A673 (cell line): ENCODE results near the gene PTGFRN. TPM values are rescaled to one million over a fixed set of nuclear protein-coding genes. Genes with fewer than 3 reads are reported as not detected.

Source experiments
- BruUV-seq: library from RNA; stranded (reverse); fragments of 400-500 nt; replicated peaks from 2 replicates; lab custom pipeline; 2021; lab: Mats Ljungman, UMichigan
- CTCF ChIA-PET: fragments of 300-600 bp; sonication (Branson Sonifier 250); formaldehyde crosslinking; loops from one replicate; lab custom pipeline; 2022; ENCODE audit warnings: antibody characterized with exemption; lab: Charles Lee
- POLR2A ChIA-PET: fragments of 300-600 bp; sonication (Branson Sonifier 250); formaldehyde crosslinking; loops from one replicate; lab custom pipeline; 2022; ENCODE audit warnings: antibody characterized with exemption; ENCODE audit not compliant: low non-redundant PET; lab: Charles Lee
- DNase-seq: peaks from one replicate; pipeline ENCODE4 v3.0.0-alpha.2; 2015; ENCODE audit warnings: low spot score
- H3K27ac ChIP-seq: fragments of 200-600 bp; sonication (generic); 2 replicates; pipeline ENCODE4 v1.5.1; 2016; ENCODE audit warnings: mixed run types, low read depth, mild to moderate bottlenecking, mixed read lengths, antibody characterized with exemption, low read length; ENCODE audit not compliant: poor library complexity, severe bottlenecking
- H3K27me3 ChIP-seq: fragments of 200-600 bp; sonication (generic); replicated peaks from 2 replicates; pipeline ENCODE4 v1.6.1; 2017; ENCODE audit warnings: mixed run types, low read depth, mild to moderate bottlenecking, mixed read lengths, antibody characterized with exemption, low read length; ENCODE audit not compliant: insufficient read depth, poor library complexity
- H3K36me3 ChIP-seq: fragments of 200-600 bp; sonication (generic); 2 replicates; pipeline ENCODE4 v1.6.1; 2016; ENCODE audit warnings: mixed run types, mild to moderate bottlenecking, mixed read lengths, antibody characterized with exemption, low read length; ENCODE audit not compliant: insufficient read depth, poor library complexity, severe bottlenecking
- H3K4me1 ChIP-seq: fragments of 200-600 bp; sonication (generic); 2 replicates; pipeline ENCODE4 v1.6.1; 2017; ENCODE audit warnings: mixed run types, mild to moderate bottlenecking, mixed read lengths, antibody characterized with exemption, low read length; ENCODE audit not compliant: insufficient read depth, poor library complexity, severe bottlenecking
- H3K4me3 ChIP-seq: fragments of 200-600 bp; sonication (generic); 2 replicates; pipeline ENCODE4 v1.5.1; 2016; ENCODE audit warnings: low read depth, mixed run types, mild to moderate bottlenecking, mixed read lengths, low read length; ENCODE audit not compliant: poor library complexity, severe bottlenecking
- H3K9me3 ChIP-seq: fragments of 200-600 bp; sonication (generic); 2 replicates; pipeline ENCODE4 v1.6.1; 2016; ENCODE audit warnings: mixed run types, low read depth, mild to moderate bottlenecking, mixed read lengths, antibody characterized with exemption, low read length; ENCODE audit not compliant: poor library complexity, severe bottlenecking
- CTCF ChIP-seq: fragments of 300-800, 200-600 bp; sonication (generic); conservative IDR thresholded peaks from 2 replicates; pipeline ENCODE4 v1.5.1; 2017; ENCODE audit warnings: low read depth, mild to moderate bottlenecking, antibody characterized with exemption, low read length, moderate library complexity, mixed read lengths
- EZH2 ChIP-seq: fragments of 200-600 bp; sonication (generic); IDR thresholded peaks from 2 replicates; pipeline ENCODE4 v1.6.1; 2017; ENCODE audit warnings: borderline replicate concordance, low read depth, mild to moderate bottlenecking, mixed read lengths, antibody characterized with exemption, low read length; ENCODE audit not compliant: poor library complexity, severe bottlenecking
- intact Hi-C: fragments of 100-400 bp; cut with micrococcal nuclease; formaldehyde crosslinking; loops from one replicate; pipeline ENCODE4 v1.10.0; 2022; ENCODE audit not compliant: unreplicated experiment
- total RNA-seq: library from RNA; stranded (reverse); gene quantifications from 2 replicates; pipeline ENCODE4 v1.2.3, GENCODE V29; 2021

PTGFRN gene
- total RNA-seq, 1 experiment from 2014 or later = 29.5 TPM

DNA sequence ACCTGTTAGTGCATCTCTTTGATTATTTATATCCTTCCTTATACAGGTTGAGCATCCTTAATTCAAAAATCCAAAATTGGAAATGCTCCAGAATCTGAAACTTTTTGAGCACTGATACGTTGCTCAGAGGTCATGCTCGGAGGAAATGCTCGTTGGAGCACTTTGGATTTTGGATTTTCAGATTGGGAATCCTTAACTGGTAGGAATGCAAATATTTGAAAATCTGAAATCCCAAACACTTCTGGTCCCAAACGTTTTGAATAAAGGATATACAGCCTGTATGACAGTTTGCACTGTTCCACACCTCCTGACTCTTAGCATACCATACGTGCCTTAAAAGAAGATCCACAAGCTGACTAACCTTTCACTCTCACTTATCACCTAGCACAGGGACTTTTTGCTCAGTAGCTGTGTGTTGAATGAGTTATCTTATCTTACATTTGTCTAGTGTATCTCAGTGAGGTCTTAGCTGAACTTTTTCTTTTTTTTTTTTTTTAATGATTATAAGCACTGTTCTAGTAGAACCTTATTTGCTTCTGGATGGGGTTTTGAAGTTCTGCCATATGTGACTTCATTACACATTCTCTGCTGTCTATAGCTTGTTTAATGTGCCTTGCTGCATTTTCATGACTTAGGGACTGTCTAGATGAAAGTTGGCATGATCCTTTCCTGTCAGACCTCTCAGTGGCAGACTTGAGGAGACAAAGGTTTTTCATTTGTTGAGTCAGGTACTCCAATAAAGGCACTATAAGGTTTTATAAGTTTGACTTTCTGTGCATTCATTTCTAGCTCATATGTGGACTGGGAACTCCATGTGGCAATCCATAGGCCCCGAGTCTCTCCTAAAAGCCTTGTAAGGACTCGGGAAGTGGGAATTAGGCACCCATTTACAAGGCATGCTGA lies 21.6 kb downstream of the PTGFRN start:
- no peaks in the 10 kb centered on the region for H3K9me3 ChIP-seq
- ChIA-PET CTCF (no interaction called here), POLR2A (no interaction called here)
- no peak for DNase-seq
- TF ChIP-seq CTCF (no peak), EZH2 (no peak)
- no peaks in the 10 kb centered on the region for H3K27me3 ChIP-seq
- H3K4me1 ChIP-seq = no peaks in the 10 kb centered on the region
- intact Hi-C loops = no loop called here
- H3K4me3 ChIP-seq = no peak overlapping the region
- BruUV-seq = no TSS peak
- no peak overlapping the region for H3K27ac ChIP-seq
- no peaks in the 10 kb centered on the region for H3K36me3 ChIP-seq

GRCh38 chr1:116933606-116934515 lies 24.1 kb downstream of the PTGFRN start:
- no peaks in the 10 kb centered on the region for H3K9me3 ChIP-seq
- H3K27ac ChIP-seq = no peak overlapping the region
- no peak overlapping the region for H3K4me3 ChIP-seq
- BruUV-seq = no TSS peak
- intact Hi-C loops = no loop called here
- no peaks in the 10 kb centered on the region for H3K27me3 ChIP-seq
- DNase-seq = no peak
- ChIA-PET CTCF (interaction anchor here (0.6 kb wide), 2 partner anchors 129 to 196 kb away, joined by 3 to 5 read pairs; no protein-coding TSS in a partner anchor), POLR2A (no interaction called here)
- H3K4me1 ChIP-seq = no peaks in the 10 kb centered on the region
- H3K36me3 ChIP-seq = no peaks in the 10 kb centered on the region
- TF ChIP-seq CTCF (no peak), EZH2 (no peak)

DNA sequence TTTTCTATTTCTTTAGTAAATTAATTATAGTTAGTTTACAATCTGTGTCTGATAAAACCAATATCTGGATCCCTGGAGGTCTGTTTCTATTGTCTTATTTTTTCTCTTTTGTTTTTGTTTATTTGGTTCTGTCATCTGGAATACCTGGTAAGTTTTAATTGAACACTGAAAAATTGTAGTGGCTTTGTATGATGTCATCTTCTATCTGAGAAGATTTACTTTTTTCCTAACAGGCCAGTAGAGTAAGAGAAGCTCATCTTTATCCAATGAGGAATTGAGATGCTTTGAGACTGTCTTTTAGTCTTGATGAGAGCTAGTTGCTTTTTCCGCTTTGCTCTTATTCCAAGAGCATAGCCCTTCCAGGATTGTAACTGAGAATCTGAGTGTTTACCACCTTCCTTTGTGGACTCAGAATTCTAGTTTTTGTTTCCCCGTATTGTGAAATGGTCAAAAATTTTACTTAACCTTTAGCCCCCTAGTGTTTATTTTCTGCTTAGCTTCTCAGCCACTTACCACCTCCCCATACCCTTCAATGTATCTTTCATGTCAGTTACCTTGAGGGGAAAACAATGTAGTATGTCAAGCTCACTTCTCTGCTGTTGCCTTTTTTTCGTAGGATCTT lies 25.0 kb downstream of the PTGFRN start:
- H3K4me1 ChIP-seq = no peaks in the 10 kb centered on the region
- TF ChIP-seq EZH2 (no peak), CTCF (peak; percentile 41; the same call in 1 of the 2 replicates)
- intact Hi-C loops = no loop called here
- CTCF ChIA-PET = interaction anchor here (0.6 kb wide), 2 partner anchors 130 to 197 kb away, joined by 3 to 5 read pairs; no protein-coding TSS in a partner anchor
- H3K27me3 ChIP-seq = no peaks in the 10 kb centered on the region
- H3K36me3 ChIP-seq = no peaks in the 10 kb centered on the region
- H3K4me3 ChIP-seq = no peak overlapping the region
- no peaks in the 10 kb centered on the region for H3K9me3 ChIP-seq
- POLR2A ChIA-PET = no interaction called here
- H3K27ac ChIP-seq = no peak overlapping the region
- no TSS peak for BruUV-seq
- no peak for DNase-seq
